ENCODE measurements around the gene TNFAIP3.
A peak's percentile ranks its signal among the peaks of the same experiment; 100 is the strongest.

TNFAIP3 gene

DNA sequence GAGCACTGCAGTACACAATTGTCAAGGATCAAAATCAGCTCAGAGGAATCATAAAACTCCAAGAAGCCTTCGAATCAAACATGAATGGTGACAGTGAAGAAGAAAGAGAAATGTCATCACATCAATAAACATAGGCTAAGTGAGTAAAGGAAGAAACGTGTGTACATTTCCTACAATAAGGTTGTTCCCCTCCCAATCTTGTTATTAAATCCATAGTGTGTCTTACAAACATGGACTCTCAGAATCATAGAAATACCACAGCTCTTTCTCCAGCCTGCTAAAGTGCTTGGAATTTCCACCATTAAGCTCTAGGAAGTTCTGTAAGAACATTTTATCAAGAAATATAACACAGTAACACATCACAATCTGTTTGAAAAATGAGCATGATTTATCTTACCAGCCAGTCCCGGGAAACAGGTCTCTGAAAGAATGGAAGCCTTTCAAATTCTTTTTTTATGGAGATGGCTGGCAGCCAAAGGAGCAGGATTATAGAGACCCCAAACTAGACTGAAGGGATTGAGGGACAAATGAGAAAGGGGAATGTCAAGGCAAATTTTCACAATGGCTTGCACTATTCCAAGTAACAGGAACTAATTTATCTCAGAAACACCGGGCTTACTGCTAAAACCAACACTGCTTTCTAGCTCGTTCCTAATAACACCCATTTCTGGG is 4.5 kb upstream of the TNFAIP3 start:
- Histone ChIP-seq H3K9me3 (ENCODE audit: control insufficient read depth in 1 of 2, low read length in 2 of 2) (no peaks in the 10 kb centered on the region), H3K27me3 (ENCODE audit: control insufficient read depth in 1 of 2, insufficient read depth in 2 of 2, low read length in 2 of 2) (no peaks in the 10 kb centered on the region), H3K9ac (ENCODE audit: low read depth in 1 of 2, low read length in 2 of 2) (no peak overlapping the region), H3K4me1 (ENCODE audit: control insufficient read depth in 1 of 2, insufficient read depth in 2 of 2, low read length in 2 of 2) (peaks cover 0 to 8% of the 10 kb centered on the region in 2 donors), H3K27ac (ENCODE audit: low read depth, low read length) (no peak overlapping the region), H3K36me3 (ENCODE audit: control insufficient read depth in 1 of 2, insufficient read depth in 2 of 2, low read length in 2 of 2) (no peaks in the 10 kb centered on the region), H3K4me3 (ENCODE audit: low read depth in 1 of 2, low read length in 2 of 2) (no peak overlapping the region)

GRCh38 chr6:137863091-137863797 is 3.8 kb upstream of the TNFAIP3 start:
- H3K4me3 ChIP-seq (ENCODE audit: low read depth in 1 of 2, low read length in 2 of 2), result no peak overlapping the region
- no peaks in the 10 kb centered on the region for H3K36me3 ChIP-seq (ENCODE audit: control insufficient read depth in 1 of 2, insufficient read depth in 2 of 2, low read length in 2 of 2)
- H3K9me3 ChIP-seq (ENCODE audit: control insufficient read depth in 1 of 2, low read length in 2 of 2), result no peaks in the 10 kb centered on the region
- peaks cover 0 to 8% of the 10 kb centered on the region in 2 donors for H3K4me1 ChIP-seq (ENCODE audit: control insufficient read depth in 1 of 2, insufficient read depth in 2 of 2, low read length in 2 of 2)
- H3K27me3 ChIP-seq (ENCODE audit: control insufficient read depth in 1 of 2, insufficient read depth in 2 of 2, low read length in 2 of 2), result no peaks in the 10 kb centered on the region
- no peak overlapping the region for H3K27ac ChIP-seq (ENCODE audit: low read depth, low read length)
- H3K9ac ChIP-seq (ENCODE audit: low read depth in 1 of 2, low read length in 2 of 2), result no peak overlapping the region

DNA sequence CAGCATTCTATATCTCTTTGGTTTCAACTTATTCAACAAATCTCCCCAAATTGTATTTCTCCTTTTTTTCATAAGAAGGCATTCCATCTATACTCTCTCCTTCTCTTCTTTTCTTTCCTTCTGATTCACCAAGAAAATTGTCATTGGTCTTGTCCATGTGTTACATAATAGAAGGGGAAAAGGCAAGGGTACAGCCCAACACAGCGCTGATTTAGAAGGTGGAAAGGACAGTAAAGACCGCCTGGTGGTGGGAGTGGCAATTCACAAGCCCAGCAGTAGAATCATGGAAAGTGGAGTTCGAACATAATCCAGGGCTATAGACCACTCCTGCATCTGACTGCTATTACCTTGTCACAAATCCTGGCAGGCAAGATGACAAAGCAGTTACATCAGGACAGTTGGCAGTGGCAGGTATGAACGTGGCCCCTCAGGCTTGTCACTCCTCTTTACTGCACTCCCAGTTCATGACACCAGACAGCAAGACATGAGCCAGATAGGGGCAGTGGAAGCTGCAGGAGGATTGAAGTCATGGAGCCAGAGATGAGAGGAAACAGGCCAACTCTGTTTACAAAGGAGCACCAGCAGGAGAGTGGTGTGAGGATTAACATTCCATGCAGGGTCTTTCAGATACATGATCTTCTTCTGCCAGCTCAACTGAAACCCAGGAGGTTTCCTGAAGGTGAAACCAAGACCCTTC is 2.1 kb upstream of the TNFAIP3 start:
- Histone ChIP-seq H3K36me3 (ENCODE audit: control insufficient read depth in 1 of 2, insufficient read depth in 2 of 2, low read length in 2 of 2) (no peaks in the 10 kb centered on the region), H3K27me3 (ENCODE audit: control insufficient read depth in 1 of 2, insufficient read depth in 2 of 2, low read length in 2 of 2) (no peaks in the 10 kb centered on the region), H3K9me3 (ENCODE audit: control insufficient read depth in 1 of 2, low read length in 2 of 2) (no peaks in the 10 kb centered on the region), H3K4me1 (ENCODE audit: control insufficient read depth in 1 of 2, insufficient read depth in 2 of 2, low read length in 2 of 2) (peaks cover 14 to 19% of the 10 kb centered on the region in 2 donors), H3K9ac (ENCODE audit: low read depth in 1 of 2, low read length in 2 of 2) (no peak overlapping the region), H3K4me3 (ENCODE audit: low read depth in 1 of 2, low read length in 2 of 2) (no peak overlapping the region), H3K27ac (ENCODE audit: low read depth, low read length) (no peak overlapping the region)

- peaks cover 23 to 26% of the 10 kb centered on the region in 2 donors for H3K4me1 ChIP-seq (ENCODE audit: control insufficient read depth in 1 of 2, insufficient read depth in 2 of 2, low read length in 2 of 2)
- no peak overlapping the region for H3K27ac ChIP-seq (ENCODE audit: low read depth, low read length)
- peak overlapping the region; percentile 71 to 72 for H3K4me3 ChIP-seq (ENCODE audit: low read depth in 1 of 2, low read length in 2 of 2)
- no peaks in the 10 kb centered on the region for H3K27me3 ChIP-seq (ENCODE audit: control insufficient read depth in 1 of 2, insufficient read depth in 2 of 2, low read length in 2 of 2)
- no peaks in the 10 kb centered on the region for H3K36me3 ChIP-seq (ENCODE audit: control insufficient read depth in 1 of 2, insufficient read depth in 2 of 2, low read length in 2 of 2)
- no peaks in the 10 kb centered on the region for H3K9me3 ChIP-seq (ENCODE audit: control insufficient read depth in 1 of 2, low read length in 2 of 2)
- H3K9ac ChIP-seq (ENCODE audit: low read depth in 1 of 2, low read length in 2 of 2), result peak overlapping the region; percentile 60 to 63
Measured at GRCh38 chr6:137866200-137866913, 702 bp upstream of the TNFAIP3 start.

- Histone ChIP-seq H3K9ac (ENCODE audit: low read depth in 1 of 2, low read length in 2 of 2) (peak overlapping the region; percentile 87 to 99), H3K27ac (ENCODE audit: low read depth, low read length) (peak overlapping the region; percentile 77), H3K27me3 (ENCODE audit: control insufficient read depth in 1 of 2, insufficient read depth in 2 of 2, low read length in 2 of 2) (no peaks in the 10 kb centered on the region), H3K4me3 (ENCODE audit: low read depth in 1 of 2, low read length in 2 of 2) (peak overlapping the region; percentile 96 to 99), H3K9me3 (ENCODE audit: control insufficient read depth in 1 of 2, low read length in 2 of 2) (no peaks in the 10 kb centered on the region), H3K36me3 (ENCODE audit: control insufficient read depth in 1 of 2, insufficient read depth in 2 of 2, low read length in 2 of 2) (no peaks in the 10 kb centered on the region), H3K4me1 (ENCODE audit: control insufficient read depth in 1 of 2, insufficient read depth in 2 of 2, low read length in 2 of 2) (peaks cover 34 to 39% of the 10 kb centered on the region in 2 donors)
Measured at GRCh38 chr6:137867685-137868509, 838 bp downstream of the TNFAIP3 start.

GRCh38 chr6:137868721-137869548 is 1.9 kb downstream of the TNFAIP3 start:
- Histone ChIP-seq H3K9ac (ENCODE audit: low read depth in 1 of 2, low read length in 2 of 2) (peak overlapping the region; percentile 87 to 99), H3K4me1 (ENCODE audit: control insufficient read depth in 1 of 2, insufficient read depth in 2 of 2, low read length in 2 of 2) (peaks cover 43 to 49% of the 10 kb centered on the region in 2 donors), H3K9me3 (ENCODE audit: control insufficient read depth in 1 of 2, low read length in 2 of 2) (no peaks in the 10 kb centered on the region), H3K27me3 (ENCODE audit: control insufficient read depth in 1 of 2, insufficient read depth in 2 of 2, low read length in 2 of 2) (no peaks in the 10 kb centered on the region), H3K27ac (ENCODE audit: low read depth, low read length) (no peak overlapping the region), H3K4me3 (ENCODE audit: low read depth in 1 of 2, low read length in 2 of 2) (peak overlapping the region; percentile 96 to 99), H3K36me3 (ENCODE audit: control insufficient read depth in 1 of 2, insufficient read depth in 2 of 2, low read length in 2 of 2) (peaks cover 0 to under 1% of the 10 kb centered on the region in 2 donors)

GRCh38 chr6:137869549-137870307 is 2.7 kb downstream of the TNFAIP3 start:
- peaks cover 6 to 8% of the 10 kb centered on the region in 2 donors for H3K36me3 ChIP-seq (ENCODE audit: control insufficient read depth in 1 of 2, insufficient read depth in 2 of 2, low read length in 2 of 2)
- peak overlapping the region; percentile 87 to 99 for H3K9ac ChIP-seq (ENCODE audit: low read depth in 1 of 2, low read length in 2 of 2)
- H3K27me3 ChIP-seq (ENCODE audit: control insufficient read depth in 1 of 2, insufficient read depth in 2 of 2, low read length in 2 of 2), result no peaks in the 10 kb centered on the region
- no peaks in the 10 kb centered on the region for H3K9me3 ChIP-seq (ENCODE audit: control insufficient read depth in 1 of 2, low read length in 2 of 2)
- H3K27ac ChIP-seq (ENCODE audit: low read depth, low read length), result no peak overlapping the region
- peaks cover 51 to 57% of the 10 kb centered on the region in 2 donors for H3K4me1 ChIP-seq (ENCODE audit: control insufficient read depth in 1 of 2, insufficient read depth in 2 of 2, low read length in 2 of 2)
- H3K4me3 ChIP-seq (ENCODE audit: low read depth in 1 of 2, low read length in 2 of 2), result peak overlapping the region; percentile 96 to 99

DNA sequence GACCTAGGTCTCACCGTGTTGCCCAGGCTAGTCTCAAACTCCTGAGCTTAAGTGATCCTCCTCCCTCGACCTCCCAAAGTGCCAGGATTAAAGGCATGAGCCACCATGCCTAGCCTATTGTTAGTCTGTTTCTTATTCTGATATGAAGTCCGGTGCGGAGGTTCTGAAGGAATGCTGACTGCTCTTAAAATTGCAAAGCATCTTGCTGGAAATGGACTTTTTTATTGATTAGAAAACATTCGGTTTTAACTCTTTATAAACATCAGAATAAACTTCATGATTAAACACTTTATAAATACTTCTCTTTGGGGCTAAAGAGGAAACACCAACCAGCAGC is 3.2 kb downstream of the TNFAIP3 start:
- Histone ChIP-seq H3K9me3 (ENCODE audit: control insufficient read depth in 1 of 2, low read length in 2 of 2) (no peaks in the 10 kb centered on the region), H3K27ac (ENCODE audit: low read depth, low read length) (no peak overlapping the region), H3K9ac (ENCODE audit: low read depth in 1 of 2, low read length in 2 of 2) (peak overlapping the region; percentile 50 to 54), H3K4me3 (ENCODE audit: low read depth in 1 of 2, low read length in 2 of 2) (peak overlapping the region; percentile 62 to 96), H3K27me3 (ENCODE audit: control insufficient read depth in 1 of 2, insufficient read depth in 2 of 2, low read length in 2 of 2) (no peaks in the 10 kb centered on the region), H3K4me1 (ENCODE audit: control insufficient read depth in 1 of 2, insufficient read depth in 2 of 2, low read length in 2 of 2) (peaks cover 53 to 57% of the 10 kb centered on the region in 2 donors), H3K36me3 (ENCODE audit: control insufficient read depth in 1 of 2, insufficient read depth in 2 of 2, low read length in 2 of 2) (peaks cover 12 to 14% of the 10 kb centered on the region in 2 donors)
